SK-N-MC (cell line): Measurements from ENCODE around the gene PCGF3.
A peak's percentile ranks its signal among the peaks of the same experiment; 100 is the strongest.

ENCODE experiments used
- DNase-seq: peaks from one replicate; pipeline ENCODE4 v3.0.0-alpha.2; 2011; ENCODE audit warnings: low read depth, low spot score
- H3K27ac ChIP-seq: fragments of 200-600 bp; sonication (generic); 2 replicates; pipeline ENCODE4 v1.5.1; 2016; ENCODE audit warnings: mixed run types
- H3K36me3 ChIP-seq: fragments of 200-600 bp; sonication (generic); 2 replicates; pipeline ENCODE4 v1.6.1; 2017; ENCODE audit warnings: antibody characterized with exemption, low read length, mixed read lengths; ENCODE audit not compliant: insufficient read depth
- H3K4me3 ChIP-seq: fragments of 200-600 bp; sonication (generic); 2 replicates; pipeline ENCODE4 v1.5.1; 2016
- H3K9ac ChIP-seq: fragments of 200-600 bp; sonication (generic); 2 replicates; pipeline ENCODE4 v1.8.0; 2017; ENCODE audit warnings: mixed run types, mixed read lengths; ENCODE audit not compliant: insufficient read length
- H3K9me3 ChIP-seq: fragments of 200-600 bp; sonication (generic); 2 replicates; pipeline ENCODE4 v1.6.1; 2017; ENCODE audit warnings: low read depth, mild to moderate bottlenecking, antibody characterized with exemption, low read length, moderate library complexity, mixed read lengths
- EZH2 ChIP-seq: fragments of 200-600 bp; sonication (generic); IDR thresholded peaks from one replicate; pipeline ENCODE4 v1.6.1; 2017; ENCODE audit warnings: antibody characterized with exemption
- FOXP2 ChIP-seq: optimal IDR thresholded peaks from 2 replicates; pipeline ENCODE3; 2011; ENCODE audit warnings: mild to moderate bottlenecking, moderate library complexity; ENCODE audit not compliant: insufficient read depth; ENCODE audit errors: extremely low read length, control extremely low read depth
- POLR2AphosphoS5 ChIP-seq: IDR thresholded peaks from 2 replicates; pipeline ENCODE4 v1.6.1; 2012; ENCODE audit warnings: mild to moderate bottlenecking, low read depth, low read length, borderline replicate concordance

PCGF3 gene

DNA sequence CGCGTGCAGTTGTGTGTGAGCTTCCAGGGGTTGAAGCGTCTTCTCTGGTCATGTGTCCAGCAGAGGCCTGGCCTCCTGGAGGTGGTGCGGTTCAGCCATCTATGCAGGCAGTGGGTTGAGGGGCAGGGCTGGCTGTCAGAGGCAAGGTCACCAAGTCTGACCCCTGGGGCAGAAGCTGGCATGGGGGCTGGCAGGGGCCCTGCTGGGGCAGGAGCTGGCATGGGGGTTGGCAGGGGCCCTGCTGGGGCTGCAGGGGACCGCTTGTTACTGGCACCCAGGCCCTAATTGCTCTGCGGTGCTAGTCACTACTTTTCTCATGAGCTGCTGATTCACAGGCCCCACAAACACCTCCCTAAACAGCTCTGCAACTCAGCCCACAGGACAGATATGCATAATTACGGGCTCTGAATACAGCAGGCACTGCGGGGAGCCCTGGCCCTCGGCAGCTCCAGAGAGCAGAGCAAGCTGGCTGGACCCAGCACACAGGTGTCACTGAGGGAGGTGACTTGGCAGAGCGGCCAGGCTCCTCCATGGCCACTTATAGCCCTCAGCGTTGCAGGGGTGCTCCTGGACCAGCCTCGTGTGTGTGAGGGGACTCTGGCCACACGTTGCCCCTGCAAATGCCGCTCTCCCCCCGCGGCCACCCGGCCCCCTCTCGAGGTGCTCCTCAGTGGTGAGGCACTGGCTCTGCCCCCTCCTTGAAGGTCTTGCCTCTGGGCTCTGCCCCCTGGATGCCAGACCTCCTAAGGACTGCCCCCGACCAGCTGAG lies 87.6 kb downstream of the PCGF3 start:
- TF ChIP-seq POLR2AphosphoS5 (no peak), EZH2 (no peak), FOXP2 (no peak)
- Histone ChIP-seq H3K36me3 (no peaks in the 10 kb centered on the region), H3K9me3 (no peaks in the 10 kb centered on the region), H3K9ac (no peak overlapping the region), H3K27ac (no peak overlapping the region), H3K4me3 (no peak overlapping the region)
- no peak for DNase-seq

DNA sequence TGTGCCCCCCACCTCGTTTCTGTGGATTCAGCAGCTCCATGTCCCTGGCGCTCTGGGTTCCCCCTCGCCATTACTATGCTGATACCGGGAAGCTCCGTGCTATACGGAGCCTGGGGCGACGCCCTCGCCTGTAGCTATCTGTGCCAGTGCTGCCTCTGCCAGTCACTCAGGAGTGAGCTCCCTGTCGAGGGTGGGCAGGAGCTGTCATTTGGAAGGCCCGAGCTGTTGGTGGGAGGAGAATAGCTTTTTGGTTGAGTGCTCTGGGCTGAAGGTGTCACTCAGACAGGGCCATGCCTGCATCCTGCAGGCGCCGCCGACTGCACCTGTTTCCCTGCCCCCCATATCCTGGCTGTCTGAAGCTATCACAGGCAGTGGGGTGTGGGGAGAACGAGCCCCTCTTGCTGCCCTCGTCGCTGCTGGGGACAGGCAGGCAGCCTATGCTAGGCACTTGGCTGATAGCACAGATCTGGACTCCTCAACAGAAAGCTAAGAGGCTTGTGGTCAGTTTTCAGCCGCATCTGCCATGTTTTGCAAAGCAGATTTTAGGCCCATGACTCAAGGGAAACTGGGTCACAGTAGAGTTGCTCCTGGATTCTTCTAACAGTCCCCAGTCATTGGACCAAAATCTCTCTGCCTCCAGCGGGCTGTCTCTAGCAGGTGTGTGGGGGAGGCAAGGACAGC lies 88.4 kb downstream of the PCGF3 start:
- no peak overlapping the region for H3K9ac ChIP-seq
- DNase-seq: no peak
- H3K27ac ChIP-seq: no peak overlapping the region
- TF ChIP-seq FOXP2 (no peak), POLR2AphosphoS5 (no peak), EZH2 (no peak)
- H3K9me3 ChIP-seq: no peaks in the 10 kb centered on the region
- no peak overlapping the region for H3K4me3 ChIP-seq
- H3K36me3 ChIP-seq: no peaks in the 10 kb centered on the region

DNA sequence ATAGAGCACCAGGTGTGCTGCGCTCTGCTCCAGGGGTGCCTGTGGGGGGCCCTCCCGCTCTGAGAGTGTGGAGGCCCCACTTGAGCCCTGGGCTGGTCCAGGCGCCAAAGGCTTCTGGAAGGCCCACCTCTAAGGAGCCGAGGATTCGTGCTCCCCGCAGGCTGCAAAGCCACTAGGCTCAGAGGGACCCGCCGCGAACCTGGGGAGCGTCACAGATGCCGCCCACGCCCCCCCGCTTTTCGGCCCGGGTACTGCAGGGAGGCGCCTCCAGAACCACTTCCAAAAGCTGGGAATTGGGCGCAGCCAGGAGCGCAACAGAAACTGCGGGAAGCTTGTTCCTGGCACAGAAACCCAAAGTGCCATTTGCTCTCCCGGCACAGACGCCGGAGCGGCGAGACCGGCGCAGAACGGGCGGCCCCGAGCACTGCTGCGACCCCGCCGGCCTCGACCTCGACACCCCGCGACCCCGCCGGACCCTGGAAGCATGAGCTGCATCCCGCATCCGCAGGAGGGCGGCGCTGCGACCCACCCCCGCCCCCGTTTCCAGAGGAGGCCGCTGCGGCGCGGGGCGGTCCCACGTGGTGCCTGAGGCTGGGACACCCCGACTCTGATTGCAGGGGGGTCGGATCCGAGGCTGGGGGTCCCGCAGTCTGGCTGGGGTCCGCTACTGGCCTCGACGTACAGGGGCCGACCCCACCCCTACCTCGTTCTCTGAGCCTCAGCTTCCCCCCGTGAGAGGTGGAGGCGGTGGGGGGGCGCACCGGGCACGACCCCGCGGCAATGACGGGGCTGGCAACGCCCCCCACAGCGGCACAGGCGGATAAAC lies 89.5 kb downstream of the PCGF3 start:
- Histone ChIP-seq H3K27ac (no peak overlapping the region), H3K4me3 (peak overlapping the region; percentile 66)

DNA sequence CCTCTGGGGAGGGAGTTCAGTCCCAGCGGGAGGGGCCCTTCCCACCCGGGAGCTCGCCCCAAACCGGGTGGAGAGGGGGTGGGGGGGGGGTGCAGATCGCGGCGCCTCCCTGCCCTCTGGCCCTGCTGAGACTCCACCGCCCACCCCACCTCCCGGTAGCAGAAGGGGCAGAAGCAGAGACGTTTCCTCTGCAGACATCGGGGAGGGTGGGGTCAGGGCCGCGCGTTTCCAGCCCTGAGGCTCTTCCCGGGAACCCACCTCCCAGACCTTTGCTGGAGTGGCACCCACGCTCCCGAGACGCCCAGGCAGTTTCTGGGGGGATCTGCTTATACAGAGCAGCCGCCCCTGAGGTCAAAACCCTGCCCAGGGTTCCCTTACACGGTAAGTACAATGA lies 90.1 kb downstream of the PCGF3 start:
- Histone ChIP-seq H3K27ac (no peak overlapping the region), H3K9me3 (no peaks in the 10 kb centered on the region), H3K9ac (no peak overlapping the region), H3K4me3 (peak overlapping the region; percentile 66), H3K36me3 (no peaks in the 10 kb centered on the region)
- no peak for DNase-seq
- no peak for TF ChIP-seq POLR2AphosphoS5
- no peak for TF ChIP-seq EZH2
- TF ChIP-seq FOXP2: no peak

More for the DNA sequence above, 89.5 kb downstream of the PCGF3 start:
- no peaks in the 10 kb centered on the region for H3K9me3 ChIP-seq
- no peak for TF ChIP-seq FOXP2
- TF ChIP-seq EZH2: no peak
- no peak for TF ChIP-seq POLR2AphosphoS5
- no peak for DNase-seq
- no peak overlapping the region for H3K9ac ChIP-seq
- no peaks in the 10 kb centered on the region for H3K36me3 ChIP-seq

DNA sequence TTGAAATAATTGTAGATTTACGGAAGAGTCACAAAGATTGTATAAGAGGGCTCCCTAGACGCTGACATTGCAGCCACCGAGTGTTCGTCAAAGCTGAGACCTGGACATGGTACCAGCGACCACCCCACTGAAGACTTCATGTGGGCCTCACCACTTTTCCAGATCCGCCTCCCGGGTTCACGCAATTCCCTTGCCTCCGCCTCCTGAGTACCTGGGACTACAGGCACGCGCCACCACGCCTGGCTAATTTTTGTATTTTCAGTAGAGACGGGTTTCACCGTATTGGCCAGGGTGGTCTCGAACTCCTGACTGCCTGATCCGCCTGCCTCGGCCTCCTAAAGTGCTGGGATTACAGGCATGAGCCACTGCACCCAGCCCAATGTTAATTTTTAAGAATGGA lies 90.6 kb downstream of the PCGF3 start:
- H3K27ac ChIP-seq: no peak overlapping the region
- no peak for TF ChIP-seq FOXP2
- no peak for TF ChIP-seq POLR2AphosphoS5
- TF ChIP-seq EZH2: no peak
- H3K4me3 ChIP-seq: no peak overlapping the region
- no peak for DNase-seq
- H3K9ac ChIP-seq: no peak overlapping the region
- no peaks in the 10 kb centered on the region for H3K9me3 ChIP-seq
- H3K36me3 ChIP-seq: no peaks in the 10 kb centered on the region

DNA sequence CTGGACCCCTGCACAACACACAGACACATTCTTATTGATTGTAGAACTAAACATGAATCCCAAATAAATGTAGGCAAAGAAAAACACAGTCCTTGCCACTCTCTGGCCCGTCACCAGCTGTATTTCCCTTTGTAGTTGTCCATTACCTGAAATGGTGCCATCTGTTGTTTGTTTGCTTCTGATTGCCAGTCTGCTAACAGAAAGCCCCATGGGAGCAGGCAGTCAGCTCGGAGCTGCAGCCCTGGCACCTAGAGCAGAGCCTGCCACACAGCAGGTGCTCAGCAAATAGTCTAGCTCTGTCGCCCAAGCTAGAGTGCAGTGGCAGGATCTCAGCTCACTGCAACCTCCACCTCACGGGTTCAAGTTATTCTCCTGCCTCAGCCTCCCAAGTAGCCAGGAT lies 91.4 kb downstream of the PCGF3 start:
- H3K9me3 ChIP-seq: no peaks in the 10 kb centered on the region
- TF ChIP-seq FOXP2 (no peak), POLR2AphosphoS5 (no peak), EZH2 (no peak)

DNA sequence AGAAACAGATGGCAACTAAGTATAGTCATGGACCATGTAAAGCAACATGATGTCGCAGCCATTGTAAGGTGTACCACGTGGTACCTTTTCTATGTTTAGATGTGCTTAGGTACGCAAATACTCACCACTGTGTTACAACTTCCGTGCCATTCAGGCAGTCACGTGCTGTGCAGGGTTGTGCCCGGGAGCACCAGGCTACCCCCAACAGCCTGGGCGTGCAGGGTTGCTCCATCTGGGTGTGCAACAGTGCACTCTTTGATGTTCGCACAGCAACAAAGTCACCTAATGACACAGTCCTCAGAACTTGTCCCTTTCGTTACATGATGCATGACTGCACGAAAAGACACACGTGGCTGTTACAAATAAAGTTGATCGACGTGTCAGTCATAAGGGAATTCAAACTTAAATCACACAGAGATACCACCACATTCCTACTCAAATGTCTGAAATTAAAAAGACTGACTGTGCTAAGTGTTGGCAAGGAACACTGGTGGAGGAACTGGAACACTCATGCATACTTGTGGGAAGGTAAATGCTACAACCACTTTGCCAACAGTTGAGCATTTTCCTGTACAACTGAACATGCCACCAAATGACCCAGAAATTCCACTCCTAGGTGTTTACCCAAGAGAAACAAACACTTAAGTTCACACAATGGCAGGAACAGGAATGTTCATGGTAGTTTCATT lies 95.9 kb downstream of the PCGF3 start:
- Histone ChIP-seq H3K36me3 (no peaks in the 10 kb centered on the region), H3K9ac (no peak overlapping the region), H3K27ac (no peak overlapping the region), H3K9me3 (no peaks in the 10 kb centered on the region), H3K4me3 (no peak overlapping the region)
- TF ChIP-seq FOXP2: no peak
- no peak for TF ChIP-seq EZH2
- TF ChIP-seq POLR2AphosphoS5: no peak
- DNase-seq: no peak

More for the DNA sequence above, 91.4 kb downstream of the PCGF3 start:
- no peak for DNase-seq
- Histone ChIP-seq H3K27ac (no peak overlapping the region), H3K9ac (no peak overlapping the region), H3K4me3 (no peak overlapping the region), H3K36me3 (no peaks in the 10 kb centered on the region)
